HEK293T (cell line): ENCODE measurements around the gene CHIC2.

ENCODE experiments used
- ARNT ChIP-seq: fragments of 450-650 bp; IDR thresholded peaks from 2 replicates; pipeline ENCODE4 v1.6.1; 2017; ENCODE audit warnings: mild to moderate bottlenecking
- ELF4 ChIP-seq: fragments of 450-650 bp; IDR thresholded peaks from 2 replicates; pipeline ENCODE4 v1.6.1; 2017; ENCODE audit warnings: antibody characterized with exemption
- FOXM1 ChIP-seq: fragments of 450-650 bp; IDR thresholded peaks from 2 replicates; pipeline ENCODE4 v1.6.1; 2017; ENCODE audit warnings: mild to moderate bottlenecking, borderline replicate concordance
- SP1 ChIP-seq: fragments of 450-650 bp; IDR thresholded peaks from 2 replicates; pipeline ENCODE4 v1.6.1; 2017

- TF ChIP-seq FOXM1 (no peak), SP1 (no peak), ELF4 (no peak), ARNT (no peak)
Measured at GRCh38 chr4:54038056-54038455, 26.3 kb downstream of the CHIC2 start.
